BJ (cell line): Measurements from ENCODE around the gene MSN. TPM values are rescaled to one million over a fixed set of nuclear protein-coding genes. Genes with fewer than 3 reads are reported as not detected.
"Not testable (repeated sequence)": the region's sequence is repeated elsewhere in the genome, so short reads cannot be mapped to it uniquely, and the experiment has no call there.

ENCODE experiments used
- CTCF ChIA-PET: fragments of 350-600 bp; formaldehyde crosslinking; extraction: SDS; loops from one replicate; lab custom pipeline; 2021; ENCODE audit warnings: antibody characterized with exemption, inconsistent platforms; lab: Yijun Ruan, JAX
- POLR2A ChIA-PET: fragments of 300-600 bp; sonication (Branson Sonifier 250); formaldehyde crosslinking; extraction: SDS; loops from one replicate; lab custom pipeline; 2021; ENCODE audit warnings: antibody characterized with exemption; lab: Charles Lee
- DNase-seq: peaks from one replicate; pipeline ENCODE4 v3.0.0-alpha.2; 2011; ENCODE audit warnings: low read depth
- H3K27me3 ChIP-seq: 2 replicates; pipeline ENCODE4 v1.6.0; 2011; ENCODE audit warnings: low read length; ENCODE audit not compliant: control insufficient read depth, insufficient read depth
- H3K36me3 ChIP-seq: 2 replicates; pipeline ENCODE4 v1.5.1; 2011; ENCODE audit warnings: low read length; ENCODE audit not compliant: control insufficient read depth, insufficient read depth
- H3K4me3 ChIP-seq: 2 replicates; pipeline ENCODE4 v1.5.1; 2011; ENCODE audit warnings: low read depth, mild to moderate bottlenecking, control low read depth, low read length
- CTCF ChIP-seq: IDR thresholded peaks from 2 replicates; pipeline ENCODE4 v1.5.1; 2011; ENCODE audit warnings: low read depth, mild to moderate bottlenecking, control low read depth, inconsistent platforms, low read length, moderate library complexity; ENCODE audit not compliant: insufficient read depth
- polyA plus RNA-seq: library from polyadenylated mRNA; depleted of rRNA; stranded (reverse); fragments of >200 nt; gene quantifications from 2 replicates; pipeline ENCODE4 v1.2.3, GENCODE V29; 2011

MSN gene
- polyA plus RNA-seq, 1 experiment = 494 TPM

- CTCF ChIA-PET = interaction anchor here (0.5 kb wide), 1 partner anchor 32 kb away, joined by 3 read pairs; no protein-coding TSS in a partner anchor
- TF ChIP-seq CTCF = no peak
- H3K36me3 ChIP-seq = no peaks in the 10 kb centered on the region
- H3K27me3 ChIP-seq = no peaks in the 10 kb centered on the region
- POLR2A ChIA-PET = no interaction called here
- no peak overlapping the region for H3K4me3 ChIP-seq
- no peak for DNase-seq
These were observed 23.9 kb upstream of the MSN start for GRCh38 chrX:65643531-65644052.

GRCh38 chrX:65644621-65645289 is 22.7 kb upstream of the MSN start:
- no peaks in the 10 kb centered on the region for H3K36me3 ChIP-seq
- DNase-seq = peak; percentile 41
- CTCF ChIA-PET = no interaction called here
- POLR2A ChIA-PET = interaction anchor here (1.0 kb wide), 1 partner anchor 24 kb away, joined by 3 read pairs; no protein-coding TSS in a partner anchor
- H3K27me3 ChIP-seq = no peaks in the 10 kb centered on the region
- no peak for TF ChIP-seq CTCF
- no peak overlapping the region for H3K4me3 ChIP-seq

GRCh38 chrX:65647801-65648200 is 19.7 kb upstream of the MSN start:
- H3K36me3 ChIP-seq = no peaks in the 10 kb centered on the region
- no peak overlapping the region for H3K4me3 ChIP-seq
- DNase-seq = no peak
- H3K27me3 ChIP-seq = no peaks in the 10 kb centered on the region
- ChIA-PET CTCF (no interaction called here), POLR2A (no interaction called here)
- no peak for TF ChIP-seq CTCF

GRCh38 chrX:65652098-65652497 is 15.4 kb upstream of the MSN start:
- no peak for DNase-seq
- ChIA-PET POLR2A (no interaction called here), CTCF (no interaction called here)

GRCh38 chrX:65657009-65657441 is 10.4 kb upstream of the MSN start:
- H3K27me3 ChIP-seq, POLR2A ChIA-PET, H3K4me3 ChIP-seq, H3K36me3 ChIP-seq, DNase-seq, CTCF ChIA-PET: not testable (repeated sequence)

More at GRCh38 chrX:65652098-65652497, 15.4 kb upstream of the MSN start:
- no peak overlapping the region for H3K4me3 ChIP-seq
- H3K27me3 ChIP-seq = no peaks in the 10 kb centered on the region
- no peaks in the 10 kb centered on the region for H3K36me3 ChIP-seq
- no peak for TF ChIP-seq CTCF
